ENCODE results near the gene EREG. TPM values are rescaled to one million over a fixed set of nuclear protein-coding genes. Genes with fewer than 3 reads are reported as not detected.
A peak's percentile ranks its signal among the peaks of the same experiment; 100 is the strongest.

Gene EREG
- total RNA-seq, 1 experiment from 2014 or later = 498 TPM

DNA sequence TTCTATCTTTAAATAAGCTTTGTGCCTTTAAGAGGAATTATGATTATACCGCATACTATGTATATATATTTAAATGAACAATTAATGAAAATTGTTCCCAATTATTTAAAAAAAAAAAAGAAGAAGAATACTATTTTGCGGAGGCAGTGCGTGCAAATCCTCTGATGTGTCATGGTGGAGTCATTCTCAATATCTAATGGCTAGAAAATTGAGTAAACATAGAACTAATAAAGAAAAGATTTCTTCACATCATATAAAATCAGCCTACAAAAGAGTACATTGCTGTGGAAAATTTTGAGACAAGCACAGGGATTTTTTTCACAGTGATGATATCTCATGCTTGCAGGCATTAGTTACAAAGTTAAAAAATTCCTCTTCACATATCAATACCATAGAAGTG lies 2.6 kb upstream of the EREG start:
- Histone ChIP-seq H3K4me3 (replicated peaks in 1 of 2; ENCODE audit: low read depth in 1 of 2, low read length in 2 of 2) (peak overlapping the region in 1 of 2 experiments; percentile 53; a peak in 2 of 4 replicates), H3K9me2 (ENCODE audit: insufficient read depth) (no peaks in the 10 kb centered on the region), H3K27ac (ENCODE audit: low read depth, low read length) (peak overlapping the region; percentile 94), H2AFZ (ENCODE audit: low read depth, low read length, poor library complexity, severe bottlenecking) (no peak overlapping the region), H3K4me1 (ENCODE audit: control insufficient read depth in 1 of 2, insufficient read depth in 2 of 2, low read length in 2 of 2) (peaks cover 43 to 84% of the 10 kb centered on the region in 2 experiments), H3K4me2 (ENCODE audit: low read length) (peak overlapping the region; percentile 84), H4K20me1 (ENCODE audit: insufficient read depth) (0 out of 2 replicates have a peak, but pooled peaks cover under 1% of the 10 kb centered on the region), H3K79me2 (ENCODE audit: insufficient read depth, low read length) (peaks cover 80% of the 10 kb centered on the region), H3K9ac (ENCODE audit: low read length) (peak overlapping the region; percentile 94), H3K27me3 (ENCODE audit: insufficient read depth, low read length) (no peaks in the 10 kb centered on the region), H3K9me3 (ENCODE audit: control insufficient read depth in 1 of 2, insufficient read depth in 1 of 2, low read depth in 1 of 2, low read length in 2 of 2) (no peaks in the 10 kb centered on the region), H3K36me3 (ENCODE audit: control insufficient read depth in 1 of 2, insufficient read depth in 2 of 2, low read length in 2 of 2) (peaks cover 4 to 19% of the 10 kb centered on the region in 2 experiments; a peak in 2 of 4 replicates)
- BruUV-seq (replicated peaks) = no TSS peak
- CTCF ChIA-PET = no interaction called here
- POLR2A ChIA-PET = interaction anchor here (0.7 to 3.7 kb wide), 5 partner anchors 12 to 1267 kb away, joined by 3 to 28 read pairs (median 5); no protein-coding TSS in a partner anchor
- DNase-seq (ENCODE audit: low read depth, low spot score) (no peak), ATAC-seq (no peak)
- intact Hi-C loops (cut with micrococcal nuclease) = no loop called here
- TF ChIP-seq, protein P1, sequence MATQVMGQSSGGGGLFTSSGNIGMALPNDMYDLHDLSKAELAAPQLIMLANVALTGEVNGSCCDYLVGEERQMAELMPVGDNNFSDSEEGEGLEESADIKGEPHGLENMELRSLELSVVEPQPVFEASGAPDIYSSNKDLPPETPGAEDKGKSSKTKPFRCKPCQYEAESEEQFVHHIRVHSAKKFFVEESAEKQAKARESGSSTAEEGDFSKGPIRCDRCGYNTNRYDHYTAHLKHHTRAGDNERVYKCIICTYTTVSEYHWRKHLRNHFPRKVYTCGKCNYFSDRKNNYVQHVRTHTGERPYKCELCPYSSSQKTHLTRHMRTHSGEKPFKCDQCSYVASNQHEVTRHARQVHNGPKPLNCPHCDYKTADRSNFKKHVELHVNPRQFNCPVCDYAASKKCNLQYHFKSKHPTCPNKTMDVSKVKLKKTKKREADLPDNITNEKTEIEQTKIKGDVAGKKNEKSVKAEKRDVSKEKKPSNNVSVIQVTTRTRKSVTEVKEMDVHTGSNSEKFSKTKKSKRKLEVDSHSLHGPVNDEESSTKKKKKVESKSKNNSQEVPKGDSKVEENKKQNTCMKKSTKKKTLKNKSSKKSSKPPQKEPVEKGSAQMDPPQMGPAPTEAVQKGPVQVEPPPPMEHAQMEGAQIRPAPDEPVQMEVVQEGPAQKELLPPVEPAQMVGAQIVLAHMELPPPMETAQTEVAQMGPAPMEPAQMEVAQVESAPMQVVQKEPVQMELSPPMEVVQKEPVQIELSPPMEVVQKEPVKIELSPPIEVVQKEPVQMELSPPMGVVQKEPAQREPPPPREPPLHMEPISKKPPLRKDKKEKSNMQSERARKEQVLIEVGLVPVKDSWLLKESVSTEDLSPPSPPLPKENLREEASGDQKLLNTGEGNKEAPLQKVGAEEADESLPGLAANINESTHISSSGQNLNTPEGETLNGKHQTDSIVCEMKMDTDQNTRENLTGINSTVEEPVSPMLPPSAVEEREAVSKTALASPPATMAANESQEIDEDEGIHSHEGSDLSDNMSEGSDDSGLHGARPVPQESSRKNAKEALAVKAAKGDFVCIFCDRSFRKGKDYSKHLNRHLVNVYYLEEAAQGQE (IDR thresholded peaks at IDR 0.05; ENCODE audit: low read depth) = no peak
- TF ChIP-seq SP1 (IDR thresholded peaks at IDR 0.05; ENCODE audit: low read depth) (no peak), YY1 (IDR thresholded peaks at IDR 0.05; ENCODE audit: extremely low read depth, insufficient replicate concordance, low read depth, low read length) (peak; percentile 61), ZNF274 (IDR thresholded peaks at IDR 0.05; ENCODE audit: low read depth, low read length) (no peak)
- RAD21 ChIA-PET (ENCODE audit: low non-redundant PET in 1 of 2, low total read pairs in 2 of 2, uncharacterized antibody in 2 of 2, unreplicated experiment in 2 of 2) = no interaction called here

Measured in HCT116 (cell line).